IgD-negative memory B cell (primary cell): ENCODE data around the gene UTP11. TPM values are rescaled to one million over a fixed set of nuclear protein-coding genes. Genes with fewer than 3 reads are reported as not detected.

Source experiments
- H3K27ac Mint-ChIP-seq, 3 donors: one replicate each; pipeline ENCODE4 v1.8.0; 2020 to 2022; ENCODE audit warnings: mild to moderate bottlenecking in 3 of 3, mixed read lengths in 3 of 3, moderate library complexity in 1 of 3
- H3K27me3 Mint-ChIP-seq: one replicate; pipeline ENCODE4 v1.8.0; 2021; ENCODE audit warnings: mixed read lengths
- H3K36me3 Mint-ChIP-seq: one replicate; pipeline ENCODE4 v1.8.0; 2020; ENCODE audit warnings: mild to moderate bottlenecking, mixed read lengths
- H3K4me1 Mint-ChIP-seq, 3 donors: one replicate each; pipeline ENCODE4 v1.8.0; 2020 to 2022; ENCODE audit warnings: mixed read lengths in 3 of 3, mild to moderate bottlenecking in 1 of 3
- H3K4me3 Mint-ChIP-seq, 4 donors: one replicate each; pipeline ENCODE4 v1.8.0; 2020 to 2022; ENCODE audit warnings: mild to moderate bottlenecking in 4 of 4, mixed read lengths in 4 of 4, moderate library complexity in 3 of 4
- H3K9me3 Mint-ChIP-seq, 3 donors: one replicate each; pipeline ENCODE4 v1.8.0; 2020 to 2021; ENCODE audit warnings: mixed read lengths in 3 of 3, mild to moderate bottlenecking in 1 of 3
- polyA plus RNA-seq: library from polyadenylated mRNA; unstranded; fragments of 300-500 nt; fragmentation: Illumina TruSeq; gene quantifications from one replicate; pipeline ENCODE4 v1.2.3, GENCODE V29; 2021

The UTP11 gene
- polyA plus RNA-seq, 1 donor from 2014 or later, result 18.9 TPM

DNA sequence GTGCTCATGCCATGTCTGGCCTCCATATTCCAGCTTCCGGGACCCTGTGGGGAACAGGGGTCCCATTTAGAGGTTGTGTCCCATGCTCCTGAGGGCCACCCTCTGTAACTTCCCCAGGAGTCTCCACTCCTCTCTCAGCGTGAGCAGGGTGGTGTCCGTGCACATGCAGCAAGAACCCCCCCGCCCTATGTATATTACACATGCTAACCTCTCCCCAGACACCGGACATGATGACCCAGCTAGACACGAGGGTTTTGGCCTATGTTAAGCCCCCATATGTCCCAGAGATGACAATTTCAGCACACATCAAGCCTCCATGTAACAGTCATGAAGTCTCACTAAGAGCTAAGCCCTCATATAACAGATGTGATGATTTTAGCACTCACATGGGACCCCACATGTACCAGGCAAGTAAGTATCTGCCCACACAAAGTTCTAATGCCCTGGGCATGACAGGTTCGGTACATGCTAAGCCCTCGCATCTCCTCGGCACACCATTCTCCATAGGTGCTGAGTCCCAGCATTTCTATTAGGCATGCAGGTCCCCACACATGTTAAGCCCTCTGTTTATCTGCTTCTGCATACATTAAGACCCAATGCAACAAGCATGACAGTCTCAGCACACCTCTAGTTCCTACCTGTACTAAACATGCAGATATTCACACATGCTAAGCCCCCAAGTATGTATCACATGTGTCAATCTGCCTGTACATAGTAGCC is 14.3 kb upstream of the UTP11 start:
- peaks cover 0 to 9% (median 4%) of the 10 kb centered on the region in 3 donors for H3K4me1 Mint-ChIP-seq
- H3K4me3 Mint-ChIP-seq, result peak overlapping the region in 1 of 4 donors; percentile 9
- peaks cover 6% of the 10 kb centered on the region for H3K27me3 Mint-ChIP-seq
- H3K9me3 Mint-ChIP-seq, result no peaks in the 10 kb centered on the region
- H3K36me3 Mint-ChIP-seq, result no peaks in the 10 kb centered on the region
- H3K27ac Mint-ChIP-seq, result no peak overlapping the region

DNA sequence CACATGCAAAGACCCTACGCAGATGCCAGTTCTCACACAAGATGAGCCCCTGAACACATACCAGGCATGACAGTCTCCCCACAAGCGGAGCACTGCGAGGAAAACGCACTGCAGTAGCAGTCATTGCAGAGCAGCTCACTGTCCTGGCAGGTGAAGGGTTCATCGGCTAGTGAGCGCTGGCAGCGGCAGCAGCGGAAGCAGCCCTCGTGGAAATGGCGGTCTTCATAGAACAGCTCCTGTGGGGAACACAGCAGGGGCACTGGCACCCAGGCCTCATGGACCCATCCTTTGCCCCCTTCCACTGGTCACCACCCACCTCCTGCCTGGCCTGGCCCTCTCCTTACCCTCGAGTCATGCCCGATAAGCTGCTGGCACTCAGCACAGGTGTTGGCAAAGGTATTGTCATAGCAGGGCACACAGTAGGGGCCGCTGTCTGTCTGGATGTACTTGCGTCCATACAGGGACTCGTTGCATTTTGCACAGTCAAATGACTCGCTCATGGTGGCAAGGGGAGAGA is 13.6 kb upstream of the UTP11 start:
- Mint-ChIP-seq H3K36me3 (no peaks in the 10 kb centered on the region), H3K27ac (no peak overlapping the region), H3K4me1 (peaks cover 0 to 9% (median 4%) of the 10 kb centered on the region in 3 donors), H3K4me3 (no peak overlapping the region), H3K9me3 (no peaks in the 10 kb centered on the region), H3K27me3 (peaks cover 13% of the 10 kb centered on the region)

DNA sequence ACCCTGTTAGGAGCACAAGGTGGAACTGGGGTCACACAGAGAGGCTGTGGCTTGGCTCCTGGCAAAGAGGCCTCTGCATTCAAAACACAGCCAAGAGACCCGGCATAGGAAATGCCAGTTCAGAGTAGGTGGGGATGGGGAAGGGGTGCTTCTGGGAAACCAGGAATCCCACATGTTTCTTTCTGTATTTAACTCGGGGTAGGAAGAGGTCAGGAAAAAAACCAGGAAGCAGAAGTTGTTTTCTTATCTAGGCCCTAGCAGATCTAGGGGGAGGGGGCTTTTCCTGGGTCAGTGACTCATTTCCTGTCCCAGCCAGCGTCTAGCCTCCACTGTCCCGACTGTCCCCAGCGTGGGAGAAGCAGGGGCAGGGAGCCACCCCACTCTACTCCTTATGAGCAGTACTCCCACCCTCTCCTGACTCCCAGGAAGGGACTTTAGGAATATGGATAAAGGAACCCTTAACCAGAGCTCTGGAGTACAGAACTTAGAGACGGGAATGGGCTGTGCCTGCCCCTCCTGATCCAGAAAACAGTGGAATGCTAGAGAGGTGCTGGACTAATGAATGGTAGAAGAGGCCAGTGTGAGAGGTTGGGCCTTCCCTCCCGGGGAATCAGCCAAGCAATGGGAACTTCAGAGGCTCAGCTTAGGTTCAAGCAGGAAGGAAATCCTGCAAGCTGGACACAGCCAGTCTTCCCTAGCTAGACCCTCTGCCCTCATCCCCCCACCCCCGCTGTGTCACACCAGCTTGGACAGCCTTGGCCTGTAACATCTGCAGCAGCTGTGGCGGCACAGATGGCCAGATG is 12.9 kb upstream of the UTP11 start:
- H3K4me1 Mint-ChIP-seq, result peaks cover 4 to 12% (median 5%) of the 10 kb centered on the region in 3 donors
- no peak overlapping the region for H3K27ac Mint-ChIP-seq
- no peaks in the 10 kb centered on the region for H3K36me3 Mint-ChIP-seq
- no peak overlapping the region for H3K4me3 Mint-ChIP-seq
- peaks cover 18% of the 10 kb centered on the region for H3K27me3 Mint-ChIP-seq
- no peaks in the 10 kb centered on the region for H3K9me3 Mint-ChIP-seq

DNA sequence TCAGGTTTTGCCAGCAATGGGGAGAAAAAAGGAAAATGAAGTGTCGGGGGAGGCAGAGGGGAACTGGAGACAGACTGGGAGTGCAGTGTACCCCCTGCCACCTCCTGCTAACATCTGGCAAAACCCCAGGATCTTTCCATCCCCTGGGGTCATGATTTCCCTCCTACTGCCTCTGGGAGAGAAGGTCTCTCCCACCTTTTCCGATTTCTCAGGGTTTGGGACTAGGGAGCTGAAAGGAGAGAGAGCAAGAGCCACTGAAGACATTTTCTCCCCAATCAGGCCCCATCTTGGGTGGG is 12.4 kb upstream of the UTP11 start:
- Mint-ChIP-seq H3K36me3 (no peaks in the 10 kb centered on the region), H3K27me3 (peaks cover 19% of the 10 kb centered on the region), H3K27ac (no peak overlapping the region), H3K9me3 (no peaks in the 10 kb centered on the region), H3K4me3 (no peak overlapping the region), H3K4me1 (peaks cover 2 to 8% (median 7%) of the 10 kb centered on the region in 3 donors)

DNA sequence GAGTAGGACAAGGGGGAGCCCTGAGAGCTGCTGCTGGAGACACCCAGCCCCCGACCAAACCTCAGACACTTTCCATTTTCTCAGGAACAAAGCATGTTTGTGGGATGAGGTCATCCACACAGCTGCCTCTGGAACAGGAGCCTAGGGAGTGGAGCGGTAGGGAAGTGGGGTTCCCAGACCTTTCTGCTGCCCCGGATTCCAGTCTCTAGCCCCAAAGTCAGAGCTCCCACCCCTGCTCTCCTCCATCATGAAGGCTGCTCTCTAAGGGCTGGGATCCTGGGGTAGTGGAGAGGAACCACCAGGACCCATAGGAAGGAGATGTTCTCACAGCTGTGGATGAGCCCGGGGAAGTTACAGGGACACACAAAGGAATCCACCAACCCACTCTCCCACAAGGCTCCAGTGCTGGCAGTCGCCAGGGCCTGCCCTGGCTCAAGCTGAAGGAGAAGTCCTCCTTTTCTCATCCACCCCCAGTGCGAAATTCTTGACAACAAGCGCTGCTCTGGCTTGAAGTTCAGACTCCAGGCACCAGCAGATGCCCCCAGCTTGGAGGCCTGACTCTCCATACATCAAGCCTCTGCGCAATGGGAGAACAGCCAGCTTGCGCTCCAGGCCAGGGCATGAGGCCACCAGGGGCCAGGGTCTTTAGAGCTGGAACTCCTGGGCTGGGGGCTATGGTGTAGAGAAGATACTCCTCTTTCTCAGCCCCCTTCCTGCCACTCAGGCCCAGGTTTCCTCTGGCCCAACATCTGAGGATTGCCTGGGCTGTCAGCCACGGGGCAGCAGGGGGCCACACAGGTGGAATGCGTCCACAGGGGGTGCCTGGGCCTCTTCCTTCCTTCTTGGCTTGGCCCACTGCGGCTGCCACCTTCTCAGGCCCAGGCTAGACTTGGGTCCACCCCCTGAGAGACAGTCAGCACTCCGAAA is 11.7 kb upstream of the UTP11 start:
- H3K36me3 Mint-ChIP-seq, result no peaks in the 10 kb centered on the region
- H3K4me3 Mint-ChIP-seq, result peak overlapping the region in 1 of 4 donors; percentile 20
- H3K4me1 Mint-ChIP-seq, result peaks cover 2 to 7% (median 5%) of the 10 kb centered on the region in 3 donors
- no peak overlapping the region for H3K27ac Mint-ChIP-seq
- no peaks in the 10 kb centered on the region for H3K9me3 Mint-ChIP-seq
- peaks cover 21% of the 10 kb centered on the region for H3K27me3 Mint-ChIP-seq

DNA sequence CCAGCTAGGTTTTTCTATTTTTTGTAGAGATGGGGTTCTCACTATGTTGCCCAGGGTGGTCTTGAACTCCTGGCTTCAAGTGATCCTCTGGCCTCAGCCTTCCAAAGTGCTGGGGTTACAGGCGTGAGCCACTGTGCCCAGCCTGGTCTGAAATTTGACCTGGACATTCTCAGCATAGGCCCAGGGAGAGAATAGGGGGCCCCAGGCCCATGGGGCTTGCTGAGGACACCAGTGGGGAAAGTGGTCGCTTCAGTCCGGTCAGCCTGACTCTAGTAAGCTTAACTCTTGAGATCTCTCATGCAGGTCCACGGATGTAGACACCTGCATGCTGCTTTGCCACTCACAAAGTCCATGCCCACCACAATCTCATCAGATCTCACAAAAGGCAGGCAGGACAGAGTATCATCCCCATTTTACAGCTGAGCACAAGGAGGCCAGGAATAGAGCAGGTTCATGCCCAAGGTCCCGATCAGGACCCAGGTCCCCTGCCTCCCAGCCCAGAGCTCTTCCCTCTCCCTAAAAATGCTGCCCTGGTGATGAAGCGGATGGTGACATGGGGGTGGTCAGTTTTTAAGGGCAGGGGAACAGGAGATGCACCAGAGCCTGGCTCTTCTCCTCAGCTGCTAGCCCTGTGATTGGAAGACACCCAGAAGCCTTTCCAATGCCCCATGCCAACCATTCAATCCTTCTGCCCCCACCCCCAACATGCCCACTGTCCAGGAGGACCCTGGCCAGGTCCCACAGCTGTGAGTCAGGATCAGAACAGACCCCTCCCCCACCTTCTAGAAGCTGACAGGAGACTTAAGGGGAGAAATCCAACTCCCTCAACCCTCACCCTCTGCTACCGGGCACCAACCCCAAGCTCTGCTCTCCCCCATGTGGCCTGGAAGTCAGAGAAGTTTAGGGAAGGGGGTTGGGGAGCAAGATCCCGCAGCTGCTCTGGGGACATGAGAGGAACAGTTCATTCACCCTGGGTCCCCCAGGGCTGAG is 9.0 kb upstream of the UTP11 start:
- Mint-ChIP-seq H3K36me3 (no peaks in the 10 kb centered on the region), H3K27me3 (peaks cover 19% of the 10 kb centered on the region), H3K27ac (no peak overlapping the region), H3K4me3 (peak overlapping the region in 3 of 4 donors; percentile 24 to 79 (median 63)), H3K9me3 (no peaks in the 10 kb centered on the region), H3K4me1 (peaks cover 2 to 7% (median 5%) of the 10 kb centered on the region in 3 donors)

DNA sequence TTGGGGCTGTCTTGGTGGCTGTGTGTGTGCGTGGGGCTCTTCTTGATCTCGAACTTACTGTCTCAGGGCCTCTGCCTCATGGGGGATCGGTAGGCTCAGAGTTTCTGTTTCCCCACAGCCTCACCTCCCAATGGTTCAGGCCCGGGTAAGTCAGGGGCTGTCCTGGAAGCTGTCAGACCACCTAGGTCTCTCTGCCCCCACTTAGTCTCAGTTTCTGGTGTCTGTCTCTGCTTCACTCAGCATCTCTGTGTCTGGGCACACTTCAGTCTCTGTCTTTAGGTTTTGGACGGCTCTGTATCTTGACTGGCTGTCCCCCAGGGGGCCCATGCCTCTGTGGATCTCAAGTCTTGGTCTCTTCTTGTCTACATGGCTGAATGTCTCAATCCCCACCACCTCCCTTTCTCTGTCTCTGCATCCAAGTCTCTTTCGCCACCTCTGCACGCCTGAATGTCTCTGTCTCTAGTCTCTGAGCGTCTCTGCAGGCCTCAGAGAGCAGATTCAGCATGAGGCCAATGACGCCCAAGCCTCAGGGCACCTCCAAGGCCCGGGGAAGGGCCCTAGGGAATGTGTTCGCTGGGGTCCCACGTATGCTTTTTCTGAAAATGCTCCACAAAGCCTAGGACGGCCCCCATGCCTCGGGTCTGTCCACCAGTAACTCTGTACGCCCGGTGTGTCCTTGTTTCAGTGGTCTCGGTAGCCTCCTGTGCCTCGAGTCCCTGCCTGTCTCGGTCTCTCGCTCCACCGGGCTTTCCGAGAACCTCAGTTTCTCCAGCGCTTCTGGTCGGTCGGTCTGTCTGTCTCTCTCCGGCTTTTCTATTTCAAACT is 8.0 kb upstream of the UTP11 start:
- Mint-ChIP-seq H3K9me3 (no peaks in the 10 kb centered on the region), H3K27ac (peak overlapping the region in 2 of 3 donors; percentile 13 to 19), H3K36me3 (no peaks in the 10 kb centered on the region), H3K4me1 (peaks cover 0 to 7% (median 4%) of the 10 kb centered on the region in 3 donors), H3K27me3 (peaks cover 19% of the 10 kb centered on the region), H3K4me3 (peak overlapping the region; percentile 68 to 90 (median 84))

DNA sequence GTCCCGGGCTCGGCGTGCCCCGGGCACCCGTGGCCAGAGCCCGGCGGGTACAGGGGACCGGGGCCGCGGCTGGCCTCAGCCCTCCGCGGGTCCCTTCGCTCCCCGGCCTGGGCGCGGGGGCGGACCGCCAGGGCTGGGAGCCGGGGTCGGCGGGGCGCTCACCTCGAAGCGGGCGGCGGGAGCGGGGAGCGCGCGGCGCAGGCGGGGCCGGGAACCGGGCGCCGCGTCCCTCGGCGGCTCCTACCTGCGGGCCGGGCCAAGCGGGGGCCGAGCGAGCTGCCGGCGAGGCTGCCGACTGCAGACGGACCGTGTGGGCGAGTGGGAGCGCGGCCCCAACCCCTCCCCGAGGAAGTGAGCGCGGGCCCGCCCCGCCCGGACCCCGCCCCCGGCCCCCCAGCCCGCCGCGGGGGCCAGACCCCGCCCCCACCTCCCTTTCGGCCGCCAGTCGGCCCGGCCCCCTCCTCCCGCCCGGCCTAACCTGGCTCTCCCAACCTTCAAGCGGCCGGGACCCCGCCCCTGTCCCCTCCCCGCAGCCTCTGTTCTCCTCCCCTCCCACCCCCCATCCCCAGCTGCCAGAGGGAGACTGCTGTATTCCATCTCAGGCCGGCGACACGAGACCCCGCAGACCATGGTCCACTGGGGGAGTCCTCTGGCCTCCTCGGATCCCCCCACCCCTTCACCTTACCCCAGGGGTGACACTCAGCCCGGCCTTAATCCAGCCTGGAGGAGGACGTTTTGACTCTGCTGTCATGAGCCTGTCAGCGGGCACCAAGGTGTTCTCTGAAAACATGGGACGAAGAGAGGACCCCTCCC is 7.1 kb upstream of the UTP11 start, which contains the start of gene FHL3:
FHL3 (minus strand) TSS at position 320 of the 813 bp plus-strand sequence. CDS start 6,102 bp downstream, outside the sequence.
- peak within 1 kb of the TSS in 2 of 3 donors; percentile 13 to 19 for H3K27ac Mint-ChIP-seq
- H3K27me3 Mint-ChIP-seq, result peaks cover 19% of the 10 kb centered on the region
- H3K9me3 Mint-ChIP-seq, result no peaks in the 10 kb centered on the region
- no peaks in the 10 kb centered on the region for H3K36me3 Mint-ChIP-seq
- H3K4me1 Mint-ChIP-seq, result peaks cover 0 to 7% (median 4%) of the 10 kb centered on the region in 3 donors
- H3K4me3 Mint-ChIP-seq, result peak within 1 kb of the TSS; percentile 81 to 90 (median 85)

DNA sequence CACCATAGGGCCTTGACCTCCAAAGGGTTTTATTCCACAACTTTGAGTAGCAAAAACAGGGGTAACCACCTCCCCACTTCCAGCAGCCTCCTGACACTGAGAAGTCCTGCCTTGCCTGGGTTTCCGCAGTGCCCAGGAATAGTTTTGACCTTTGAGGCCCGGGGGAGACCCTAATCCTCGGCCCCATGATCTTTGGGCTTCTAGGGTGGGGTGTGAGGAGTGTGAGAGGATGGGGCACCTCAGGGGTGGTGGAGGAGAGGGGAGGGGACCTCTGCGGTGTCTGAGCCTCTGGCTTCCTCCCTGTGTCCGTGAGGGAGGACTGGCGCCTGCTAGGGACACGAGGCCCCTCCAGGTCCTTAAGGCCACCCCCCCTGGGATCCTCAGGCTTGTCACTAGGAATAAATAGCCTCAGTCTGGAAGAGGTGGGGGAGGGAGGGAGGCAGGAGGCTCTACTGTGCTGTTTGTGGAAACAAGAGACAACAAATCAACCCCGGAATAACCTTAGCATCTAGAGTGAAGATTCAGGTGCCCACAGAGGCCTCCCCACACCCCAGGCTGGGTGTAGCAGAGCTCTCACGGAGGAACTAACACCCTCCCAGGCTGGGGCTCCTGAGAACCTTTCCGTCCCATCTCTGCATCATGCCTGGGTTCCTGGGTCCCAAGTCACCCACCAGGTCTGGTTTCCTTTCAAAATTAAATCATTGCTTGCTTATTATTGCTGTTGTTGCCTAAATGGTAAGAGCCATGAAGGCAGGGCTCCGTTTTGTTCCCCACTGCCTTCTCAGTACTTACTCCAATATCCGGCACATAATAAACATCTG is 6.3 kb upstream of the UTP11 start:
- Mint-ChIP-seq H3K4me3 (peak overlapping the region; percentile 60 to 83 (median 72)), H3K27ac (no peak overlapping the region), H3K4me1 (peaks cover 0 to 7% (median 4%) of the 10 kb centered on the region in 3 donors), H3K9me3 (no peaks in the 10 kb centered on the region), H3K36me3 (no peaks in the 10 kb centered on the region), H3K27me3 (peaks cover 19% of the 10 kb centered on the region)

DNA sequence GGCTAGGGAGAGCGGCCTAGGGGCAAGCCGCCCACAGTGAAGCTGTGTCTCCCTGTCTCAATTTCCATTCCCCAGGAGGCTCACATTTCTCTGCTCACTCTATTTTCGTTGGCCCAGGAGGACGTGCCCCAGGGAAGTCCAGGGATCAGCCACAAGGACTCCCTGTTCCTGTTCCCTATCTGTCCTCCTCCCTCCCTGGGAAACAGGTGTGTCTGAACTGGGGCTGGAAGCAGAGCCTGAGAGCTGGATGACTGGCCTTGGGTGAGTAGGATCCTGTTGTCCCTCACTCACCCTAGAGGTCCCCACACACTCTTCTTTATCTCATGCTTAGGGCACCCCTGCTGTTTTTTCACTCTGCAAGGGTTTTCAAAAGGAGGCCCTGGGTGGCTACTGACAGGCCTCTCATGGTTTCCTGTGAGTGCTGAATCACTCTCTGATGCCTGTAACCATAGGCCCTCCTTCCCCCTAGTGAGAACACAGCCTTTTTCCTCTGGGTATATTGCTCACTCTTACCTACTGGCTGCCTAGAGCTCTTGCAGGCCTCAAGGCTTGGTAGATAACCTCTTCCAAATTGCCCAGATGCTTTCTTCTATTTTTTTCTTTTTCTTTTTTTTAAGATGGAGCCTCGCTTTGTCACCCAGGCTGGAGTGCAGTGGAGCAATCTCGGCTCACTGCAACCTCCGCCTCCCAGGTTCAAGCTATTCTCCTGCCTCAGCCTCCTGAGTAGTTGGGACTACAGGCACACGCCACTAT is 3.3 kb upstream of the UTP11 start:
- Mint-ChIP-seq H3K4me1 (peaks cover 14 to 23% (median 19%) of the 10 kb centered on the region in 3 donors), H3K4me3 (peak overlapping the region in 2 of 4 donors; percentile 48 to 56), H3K9me3 (peaks cover 0 to 4% (median 0%) of the 10 kb centered on the region in 3 donors)

DNA sequence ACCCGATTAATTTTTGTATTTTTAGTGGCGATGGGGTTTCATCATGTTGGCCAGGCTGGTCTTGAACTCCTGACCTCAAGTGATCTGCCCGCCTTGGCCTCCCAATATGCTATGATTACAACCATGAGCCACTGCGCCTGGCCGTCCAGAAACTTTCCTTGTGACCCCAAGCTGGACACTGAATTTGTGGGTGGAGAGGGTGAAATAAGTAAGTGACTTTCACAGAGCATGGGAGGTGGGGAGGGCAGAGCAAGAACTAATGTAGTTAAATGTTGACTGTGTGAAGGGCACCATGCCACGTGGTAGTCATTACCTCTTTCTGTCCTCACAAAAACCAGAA is 2.7 kb upstream of the UTP11 start:
- Mint-ChIP-seq H3K4me3 (peak overlapping the region in 1 of 4 donors; percentile 39), H3K4me1 (peaks cover 15 to 18% (median 16%) of the 10 kb centered on the region in 3 donors), H3K27ac (peak overlapping the region in 1 of 3 donors; percentile 2)

More for the DNA sequence above, 3.3 kb upstream of the UTP11 start:
- Mint-ChIP-seq H3K27me3 (peaks cover 7% of the 10 kb centered on the region), H3K36me3 (no peaks in the 10 kb centered on the region), H3K27ac (no peak overlapping the region)

More for the DNA sequence above, 2.7 kb upstream of the UTP11 start:
- H3K27me3 Mint-ChIP-seq, result peaks cover 2% of the 10 kb centered on the region
- peaks cover 0 to 4% (median 0%) of the 10 kb centered on the region in 3 donors for H3K9me3 Mint-ChIP-seq
- no peaks in the 10 kb centered on the region for H3K36me3 Mint-ChIP-seq
